ENCODE data around the gene COL23A1. TPM values are rescaled to one million over a fixed set of nuclear protein-coding genes. Genes with fewer than 3 reads are reported as not detected.
"Not testable (repeated sequence)": the region's sequence is repeated elsewhere in the genome, so short reads cannot be mapped to it uniquely, and the experiment has no call there.

Gene COL23A1
- total RNA-seq, 1 donor from 2014 or later: 2.0 TPM

- intact Hi-C loops (cut with DNase I): no loop called here
- Histone ChIP-seq H3K27ac (peak overlapping the region; percentile 51), H3K4me1 (peaks cover 40% of the 10 kb centered on the region), H3K27me3 (no peaks in the 10 kb centered on the region), H3K4me3 (no peak overlapping the region), H3K36me3 (no peaks in the 10 kb centered on the region), H3K9me3 (no peaks in the 10 kb centered on the region)
- peak; percentile 28 for ATAC-seq
- no peak for TF ChIP-seq CTCF (IDR thresholded peaks at IDR 0.05)
- DNase-seq: no peak
Observed at GRCh38 chr5:178241231-178241663, 348.9 kb downstream of the COL23A1 start.

- Histone ChIP-seq H3K27ac (peak overlapping the region; percentile 51), H3K4me1 (peaks cover 45% of the 10 kb centered on the region)
Observed at GRCh38 chr5:178240766-178241165, 349.4 kb downstream of the COL23A1 start.

GRCh38 chr5:178240341-178240741, 349.9 kb downstream of the COL23A1 start:
- TF ChIP-seq CTCF (IDR thresholded peaks at IDR 0.05): no peak
- intact Hi-C loops (cut with DNase I): no loop called here
- peaks cover 49% of the 10 kb centered on the region for H3K4me1 ChIP-seq
- no peaks in the 10 kb centered on the region for H3K36me3 ChIP-seq
- H3K27me3 ChIP-seq: no peaks in the 10 kb centered on the region
- no peaks in the 10 kb centered on the region for H3K9me3 ChIP-seq
- peak overlapping the region; percentile 51 for H3K27ac ChIP-seq
- ATAC-seq (no peak), DNase-seq (no peak)
- no peak overlapping the region for H3K4me3 ChIP-seq

More at GRCh38 chr5:178240766-178241165, 349.4 kb downstream of the COL23A1 start:
- H3K9me3 ChIP-seq: no peaks in the 10 kb centered on the region
- no peak for DNase-seq
- intact Hi-C loops (cut with DNase I): no loop called here
- H3K27me3 ChIP-seq: no peaks in the 10 kb centered on the region
- no peaks in the 10 kb centered on the region for H3K36me3 ChIP-seq
- H3K4me3 ChIP-seq: no peak overlapping the region
- no peak for ATAC-seq
- TF ChIP-seq CTCF (IDR thresholded peaks at IDR 0.05): no peak

GRCh38 chr5:178239626-178240301, 350.4 kb downstream of the COL23A1 start:
- ATAC-seq; H3K4me3 ChIP-seq; H3K36me3 ChIP-seq; H3K27me3 ChIP-seq; DNase-seq; H3K9me3 ChIP-seq; intact Hi-C loops (cut with DNase I): not testable (repeated sequence)
- H3K4me1 ChIP-seq: peaks cover 54% of the 10 kb centered on the region
- H3K27ac ChIP-seq: peak overlapping the region; percentile 51

GRCh38 chr5:178238711-178239592, 351.2 kb downstream of the COL23A1 start:
- peak overlapping the region; percentile 55 for H3K27ac ChIP-seq

More at GRCh38 chr5:178238711-178239592, 351.2 kb downstream of the COL23A1 start:
- no peak overlapping the region for H3K4me3 ChIP-seq
- DNase-seq: no peak
- intact Hi-C loops (cut with DNase I): no loop called here
- TF ChIP-seq CTCF (IDR thresholded peaks at IDR 0.05): no peak
- peaks cover 59% of the 10 kb centered on the region for H3K4me1 ChIP-seq
- H3K36me3 ChIP-seq: no peaks in the 10 kb centered on the region
- no peak for ATAC-seq
- no peaks in the 10 kb centered on the region for H3K9me3 ChIP-seq
- no peaks in the 10 kb centered on the region for H3K27me3 ChIP-seq
